ENCODE results near the gene C5orf15. TPM values are rescaled to one million over a fixed set of nuclear protein-coding genes. Genes with fewer than 3 reads are reported as not detected.
"Not testable (repeated sequence)": the region's sequence is repeated elsewhere in the genome, so short reads cannot be mapped to it uniquely, and the experiment has no call there.

C5orf15 gene
- total RNA-seq, 1 experiment from 2014 or later = 28.8 TPM

- ChIA-PET CTCF (no interaction called here), RAD21 (ENCODE audit: low non-redundant PET in 1 of 2, low total read pairs in 2 of 2, uncharacterized antibody in 2 of 2, unreplicated experiment in 2 of 2) (no interaction called here)
- TF ChIP-seq POLR2AphosphoS5 (IDR thresholded peaks at IDR 0.05; ENCODE audit: low read depth, low read length) (no peak), SRF (IDR thresholded peaks at IDR 0.05; ENCODE audit: low read depth) (no peak), EZH2 (IDR thresholded peaks at IDR 0.05) (no peak), REST (IDR thresholded peaks at IDR 0.05; ENCODE audit: low read depth) (no peak), TCF7L2 (IDR thresholded peaks at IDR 0.05; ENCODE audit: borderline replicate concordance, extremely low read depth, insufficient read depth, insufficient read length) (no peak), SIN3A (IDR thresholded peaks at IDR 0.05; ENCODE audit: low read depth) (no peak), SP1 (IDR thresholded peaks at IDR 0.05; ENCODE audit: low read depth) (no peak), POLR2A (IDR thresholded peaks at IDR 0.05; ENCODE audit: borderline replicate concordance, extremely low read depth, insufficient read depth, insufficient read length) (no peak), RAD21 (IDR thresholded peaks at IDR 0.05; ENCODE audit: low read depth) (no peak), CEBPB (IDR thresholded peaks at IDR 0.05; ENCODE audit: low read depth) (no peak), EZH2phosphoT487 (IDR thresholded peaks at IDR 0.05; ENCODE audit: borderline replicate concordance) (no peak), CBX3 (IDR thresholded peaks at IDR 0.05; ENCODE audit: low read depth) (no peak), JUND (IDR thresholded peaks at IDR 0.05) (no peak), YY1 (IDR thresholded peaks at IDR 0.05; ENCODE audit: extremely low read depth, insufficient replicate concordance, low read depth, low read length) (no peak), ZFX (IDR thresholded peaks at IDR 0.05) (no peak), FOSL1 (IDR thresholded peaks at IDR 0.05; ENCODE audit: low read depth) (no peak), EGR1 (IDR thresholded peaks at IDR 0.05; ENCODE audit: low read depth) (no peak)
- TF ChIP-seq, protein P1, sequence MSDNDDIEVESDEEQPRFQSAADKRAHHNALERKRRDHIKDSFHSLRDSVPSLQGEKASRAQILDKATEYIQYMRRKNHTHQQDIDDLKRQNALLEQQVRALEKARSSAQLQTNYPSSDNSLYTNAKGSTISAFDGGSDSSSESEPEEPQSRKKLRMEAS (IDR thresholded peaks at IDR 0.05) = no peak
- TF ChIP-seq, protein P2, sequence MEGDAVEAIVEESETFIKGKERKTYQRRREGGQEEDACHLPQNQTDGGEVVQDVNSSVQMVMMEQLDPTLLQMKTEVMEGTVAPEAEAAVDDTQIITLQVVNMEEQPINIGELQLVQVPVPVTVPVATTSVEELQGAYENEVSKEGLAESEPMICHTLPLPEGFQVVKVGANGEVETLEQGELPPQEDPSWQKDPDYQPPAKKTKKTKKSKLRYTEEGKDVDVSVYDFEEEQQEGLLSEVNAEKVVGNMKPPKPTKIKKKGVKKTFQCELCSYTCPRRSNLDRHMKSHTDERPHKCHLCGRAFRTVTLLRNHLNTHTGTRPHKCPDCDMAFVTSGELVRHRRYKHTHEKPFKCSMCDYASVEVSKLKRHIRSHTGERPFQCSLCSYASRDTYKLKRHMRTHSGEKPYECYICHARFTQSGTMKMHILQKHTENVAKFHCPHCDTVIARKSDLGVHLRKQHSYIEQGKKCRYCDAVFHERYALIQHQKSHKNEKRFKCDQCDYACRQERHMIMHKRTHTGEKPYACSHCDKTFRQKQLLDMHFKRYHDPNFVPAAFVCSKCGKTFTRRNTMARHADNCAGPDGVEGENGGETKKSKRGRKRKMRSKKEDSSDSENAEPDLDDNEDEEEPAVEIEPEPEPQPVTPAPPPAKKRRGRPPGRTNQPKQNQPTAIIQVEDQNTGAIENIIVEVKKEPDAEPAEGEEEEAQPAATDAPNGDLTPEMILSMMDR (IDR thresholded peaks at IDR 0.05 in 2 of 3, conservative IDR thresholded peaks at IDR 0.05 in 1 of 3; ENCODE audit: borderline replicate concordance in 1 of 3, insufficient read depth in 1 of 3, low read depth in 2 of 3, low read length in 2 of 3) = no peak
Measured at GRCh38 chr5:133957080-133957479, 11.3 kb downstream of the C5orf15 start.

DNA sequence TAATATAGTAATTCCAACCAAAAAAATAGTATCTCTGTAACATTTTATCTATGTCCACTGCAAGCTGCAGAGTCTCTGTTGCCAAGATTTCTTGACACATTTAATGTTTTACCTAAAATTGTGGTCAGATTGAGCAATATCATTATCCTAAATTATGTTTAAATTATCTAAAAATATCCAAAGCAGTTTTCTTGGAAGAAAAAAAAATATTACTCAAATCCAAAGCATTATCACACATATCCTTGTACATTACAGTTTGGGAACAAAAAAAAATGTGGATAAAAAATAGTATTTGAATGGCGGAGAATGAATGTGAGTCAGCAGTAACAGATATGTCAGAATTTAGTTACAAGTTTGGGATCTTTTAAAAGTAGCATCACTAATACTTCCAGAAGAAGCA is 12.2 kb downstream of the C5orf15 start:
- H3K27me3 ChIP-seq (ENCODE audit: insufficient read depth, low read length); H3K4me2 ChIP-seq (ENCODE audit: low read length); H2AFZ ChIP-seq (ENCODE audit: low read depth, low read length, poor library complexity, severe bottlenecking); H3K9me2 ChIP-seq (ENCODE audit: insufficient read depth); DNase-seq (ENCODE audit: low read depth, low spot score); BruUV-seq (replicated peaks); H3K27ac ChIP-seq (ENCODE audit: low read depth, low read length); H3K4me3 ChIP-seq (replicated peaks in 1 of 2; ENCODE audit: low read depth in 1 of 2, low read length in 2 of 2); H3K4me1 ChIP-seq (ENCODE audit: control insufficient read depth in 1 of 2, insufficient read depth in 2 of 2, low read length in 2 of 2); H3K9ac ChIP-seq (ENCODE audit: low read length); intact Hi-C loops (cut with micrococcal nuclease); ATAC-seq; H3K9me3 ChIP-seq (ENCODE audit: control insufficient read depth in 1 of 2, insufficient read depth in 1 of 2, low read depth in 1 of 2, low read length in 2 of 2); POLR2A ChIA-PET; H4K20me1 ChIP-seq (ENCODE audit: insufficient read depth); RAD21 ChIA-PET (ENCODE audit: low non-redundant PET in 1 of 2, low total read pairs in 2 of 2, uncharacterized antibody in 2 of 2, unreplicated experiment in 2 of 2); CTCF ChIA-PET: not testable (repeated sequence)
- Histone ChIP-seq H3K79me2 (ENCODE audit: insufficient read depth, low read length) (peaks cover 15% of the 10 kb centered on the region), H3K36me3 (ENCODE audit: control insufficient read depth in 1 of 2, insufficient read depth in 2 of 2, low read length in 2 of 2) (peaks cover 0 to 15% of the 10 kb centered on the region in 2 experiments; a peak in 2 of 4 replicates)

More at GRCh38 chr5:133957080-133957479, 11.3 kb downstream of the C5orf15 start:
- Histone ChIP-seq H3K27ac (ENCODE audit: low read depth, low read length) (no peak overlapping the region), H3K9me2 (ENCODE audit: insufficient read depth) (no peaks in the 10 kb centered on the region), H3K27me3 (ENCODE audit: insufficient read depth, low read length) (no peaks in the 10 kb centered on the region), H3K9ac (ENCODE audit: low read length) (no peak overlapping the region), H3K79me2 (ENCODE audit: insufficient read depth, low read length) (peaks cover 22% of the 10 kb centered on the region), H3K4me2 (ENCODE audit: low read length) (no peak overlapping the region), H3K9me3 (ENCODE audit: control insufficient read depth in 1 of 2, insufficient read depth in 1 of 2, low read depth in 1 of 2, low read length in 2 of 2) (no peaks in the 10 kb centered on the region), H3K4me1 (ENCODE audit: control insufficient read depth in 1 of 2, insufficient read depth in 2 of 2, low read length in 2 of 2) (no peaks in the 10 kb centered on the region), H3K36me3 (ENCODE audit: control insufficient read depth in 1 of 2, insufficient read depth in 2 of 2, low read length in 2 of 2) (peaks cover 0 to 15% of the 10 kb centered on the region in 2 experiments; a peak in 2 of 4 replicates), H3K4me3 (replicated peaks in 1 of 2; ENCODE audit: low read depth in 1 of 2, low read length in 2 of 2) (no peak overlapping the region), H2AFZ (ENCODE audit: low read depth, low read length, poor library complexity, severe bottlenecking) (no peak overlapping the region), H4K20me1 (ENCODE audit: insufficient read depth) (no peaks in the 10 kb centered on the region)
- no TSS peak for BruUV-seq (replicated peaks)
- POLR2A ChIA-PET = no interaction called here
- ATAC-seq (no peak), DNase-seq (ENCODE audit: low read depth, low spot score) (no peak)
- intact Hi-C loops (cut with micrococcal nuclease) = no loop called here

Measured in HCT116 (cell line).